K562 (cell line): ENCODE results near the gene MBD6. TPM values are rescaled to one million over a fixed set of nuclear protein-coding genes. Genes with fewer than 3 reads are reported as not detected.

ENCODE experiments used
- LCOR ChIP-seq: sonication (generic); formaldehyde crosslinking; IDR thresholded peaks from 2 replicates; pipeline ENCODE4 v1.8.0; 2022; ENCODE audit warnings: mild to moderate bottlenecking, missing genetic modification reagents
- MYC ChIP-seq, 2 experiments: fragments of 250-450 bp in 1 of 2; sonication (Bioruptor Pico) in 1 of 2; IDR thresholded peaks; 2 replicates each; pipeline versions ENCODE4 v1.5.1 to v1.6.1; 2012 to 2021; ENCODE audit warnings: low read depth in 2 of 2, borderline replicate concordance in 1 of 2, improper control_type of control experiment in 1 of 2, low read length in 1 of 2, mild to moderate bottlenecking in 1 of 2, moderate library complexity in 1 of 2
- POLR2A ChIP-seq: fragments of 450-650 bp; conservative IDR thresholded peaks from 2 replicates; pipeline ENCODE4 v1.6.1; 2016
- POLR2AphosphoS5 ChIP-seq: IDR thresholded peaks from 2 replicates; pipeline ENCODE4 v1.6.1; 2011; ENCODE audit warnings: mild to moderate bottlenecking, low read depth, low read length, moderate library complexity; ENCODE audit not compliant: control insufficient read depth, insufficient read depth
- POLR2B ChIP-seq: fragments of 450-650 bp; IDR thresholded peaks from 2 replicates; pipeline ENCODE4 v1.6.1; 2018; ENCODE audit warnings: low read depth; ENCODE audit not compliant: partially characterized antibody
- PURB ChIP-seq: sonication (generic); formaldehyde crosslinking; IDR thresholded peaks from 2 replicates; pipeline ENCODE4 v1.9.0; 2021; ENCODE audit warnings: low read depth, mild to moderate bottlenecking, missing genetic modification reagents
- SAFB2 ChIP-seq: fragments of 200-400 bp; formaldehyde crosslinking; IDR thresholded peaks from 2 replicates; pipeline ENCODE4 v1.6.1; 2018; ENCODE audit warnings: borderline replicate concordance, low read length, low read depth, moderate library complexity; ENCODE audit not compliant: severe bottlenecking
- SMAD3 ChIP-seq: fragments of 450-650 bp; formaldehyde crosslinking; conservative IDR thresholded peaks from 2 replicates; pipeline ENCODE4 v1.4.0; 2020; ENCODE audit warnings: mild to moderate bottlenecking
- TAL1 ChIP-seq: fragments of 450-650 bp; IDR thresholded peaks from 2 replicates; pipeline ENCODE4 v1.6.1; 2016; ENCODE audit warnings: mild to moderate bottlenecking
- ZNF655 ChIP-seq: fragments of 250-450 bp; sonication (Bioruptor Pico); IDR thresholded peaks from 2 replicates; pipeline ENCODE4 v1.5.0; 2021
- polyA plus RNA-seq, 8 experiments: library from polyadenylated mRNA; depleted of rRNA in 4 of 8; stranded (reverse) in 5 of 8; unstranded in 3 of 8; fragments of >200 nt; fragmentation: Nextera tagmentation in 2 of 8; fragmentation: Illumina TruSeq in 1 of 8; extraction: Ambion mirVana in 2 of 8; extraction: Trizol in 1 of 8; gene quantifications; 2 replicates each; pipeline versions ENCODE4 v1.2.1 to v1.2.3, GENCODE V29; 2011 to 2014; ENCODE audit warnings: inconsistent platforms in 1 of 8, missing spikeins in 1 of 8
- total RNA-seq, 7 experiments: library from RNA; depleted of rRNA in 6 of 7; stranded (reverse); fragments of >200 nt in 6 of 7; fragmentation: Illumina TruSeq in 2 of 7; extraction: Trizol in 2 of 7; gene quantifications; 2 replicates each; pipeline versions ENCODE4 v1.2.1 to v1.2.3, GENCODE V29; 2011 to 2021; ENCODE audit warnings: low replicate concordance in 1 of 7
- TF ChIP-seq, protein P1 (sequence below): fragments of 450-650 bp; formaldehyde crosslinking; conservative IDR thresholded peaks from 2 replicates; pipeline ENCODE4 v1.4.0; 2022; ENCODE audit warnings: mild to moderate bottlenecking, missing genetic modification characterization
- TF ChIP-seq, protein P2 (sequence below), 2 experiments: fragments of 450-650 bp; formaldehyde crosslinking in 1 of 2; IDR thresholded peaks; 2 replicates each; pipeline versions ENCODE4 v1.4.0 to v1.6.1; 2014 to 2020; ENCODE audit warnings: mild to moderate bottlenecking in 2 of 2, borderline replicate concordance in 1 of 2, low read depth in 1 of 2

The MBD6 gene
- total and polyA plus RNA-seq, 9 of the 15 experiments (the other 6 are each of a cell fraction or from before 2014, with no cell fraction given), result 2.0 to 54.8 (median 3.8) TPM

GRCh38 chr12:57514720-57515407, 7.8 kb upstream of the MBD6 start (continued):
- TF ChIP-seq MYC (IDR thresholded peaks at IDR 0.05; ENCODE audit: low read depth, low read length), result no peak
- peak; percentile 43; the same call in 1 of the 2 replicates for TF ChIP-seq MYC (CRISPR knock-in tag; IDR thresholded peaks at IDR 0.05; ENCODE audit: borderline replicate concordance, low read depth)
- TF ChIP-seq, protein P1, sequence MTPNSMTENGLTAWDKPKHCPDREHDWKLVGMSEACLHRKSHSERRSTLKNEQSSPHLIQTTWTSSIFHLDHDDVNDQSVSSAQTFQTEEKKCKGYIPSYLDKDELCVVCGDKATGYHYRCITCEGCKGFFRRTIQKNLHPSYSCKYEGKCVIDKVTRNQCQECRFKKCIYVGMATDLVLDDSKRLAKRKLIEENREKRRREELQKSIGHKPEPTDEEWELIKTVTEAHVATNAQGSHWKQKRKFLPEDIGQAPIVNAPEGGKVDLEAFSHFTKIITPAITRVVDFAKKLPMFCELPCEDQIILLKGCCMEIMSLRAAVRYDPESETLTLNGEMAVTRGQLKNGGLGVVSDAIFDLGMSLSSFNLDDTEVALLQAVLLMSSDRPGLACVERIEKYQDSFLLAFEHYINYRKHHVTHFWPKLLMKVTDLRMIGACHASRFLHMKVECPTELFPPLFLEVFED (CRISPR knock-in tag), result 0 out of 2 replicates have a peak, but pooled peaks have one; percentile 1
- no peak for TF ChIP-seq PURB
- TF ChIP-seq ZNF655 (CRISPR knock-in tag), result no peak
- TF ChIP-seq POLR2AphosphoS5, result peak; percentile 48
- peak; percentile 7; the same call in 1 of the 2 replicates for TF ChIP-seq POLR2A
- no peak for TF ChIP-seq LCOR (CRISPR knock-in tag)
- TF ChIP-seq SAFB2, result no peak
- no peak for TF ChIP-seq TAL1
- peak; percentile 9 for TF ChIP-seq POLR2B
- TF ChIP-seq SMAD3 (CRISPR knock-in tag), result 0 out of 2 replicates have a peak, but pooled peaks have one; percentile 32
- TF ChIP-seq, protein P2, sequence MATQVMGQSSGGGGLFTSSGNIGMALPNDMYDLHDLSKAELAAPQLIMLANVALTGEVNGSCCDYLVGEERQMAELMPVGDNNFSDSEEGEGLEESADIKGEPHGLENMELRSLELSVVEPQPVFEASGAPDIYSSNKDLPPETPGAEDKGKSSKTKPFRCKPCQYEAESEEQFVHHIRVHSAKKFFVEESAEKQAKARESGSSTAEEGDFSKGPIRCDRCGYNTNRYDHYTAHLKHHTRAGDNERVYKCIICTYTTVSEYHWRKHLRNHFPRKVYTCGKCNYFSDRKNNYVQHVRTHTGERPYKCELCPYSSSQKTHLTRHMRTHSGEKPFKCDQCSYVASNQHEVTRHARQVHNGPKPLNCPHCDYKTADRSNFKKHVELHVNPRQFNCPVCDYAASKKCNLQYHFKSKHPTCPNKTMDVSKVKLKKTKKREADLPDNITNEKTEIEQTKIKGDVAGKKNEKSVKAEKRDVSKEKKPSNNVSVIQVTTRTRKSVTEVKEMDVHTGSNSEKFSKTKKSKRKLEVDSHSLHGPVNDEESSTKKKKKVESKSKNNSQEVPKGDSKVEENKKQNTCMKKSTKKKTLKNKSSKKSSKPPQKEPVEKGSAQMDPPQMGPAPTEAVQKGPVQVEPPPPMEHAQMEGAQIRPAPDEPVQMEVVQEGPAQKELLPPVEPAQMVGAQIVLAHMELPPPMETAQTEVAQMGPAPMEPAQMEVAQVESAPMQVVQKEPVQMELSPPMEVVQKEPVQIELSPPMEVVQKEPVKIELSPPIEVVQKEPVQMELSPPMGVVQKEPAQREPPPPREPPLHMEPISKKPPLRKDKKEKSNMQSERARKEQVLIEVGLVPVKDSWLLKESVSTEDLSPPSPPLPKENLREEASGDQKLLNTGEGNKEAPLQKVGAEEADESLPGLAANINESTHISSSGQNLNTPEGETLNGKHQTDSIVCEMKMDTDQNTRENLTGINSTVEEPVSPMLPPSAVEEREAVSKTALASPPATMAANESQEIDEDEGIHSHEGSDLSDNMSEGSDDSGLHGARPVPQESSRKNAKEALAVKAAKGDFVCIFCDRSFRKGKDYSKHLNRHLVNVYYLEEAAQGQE (IDR thresholded peaks at IDR 0.05; ENCODE audit: borderline replicate concordance), result no peak
- TF ChIP-seq, protein P2 (CRISPR knock-in tag; IDR thresholded peaks at IDR 0.05; ENCODE audit: low read depth), result no peak
